ENCODE measurements around the gene SLC9B2.

The SLC9B2 gene

GRCh38 chr4:103076747-103077347 lies at the start of gene SLC9B2:
Gene SLC9B2, minus strand, starts transcription at chr4:103076761. Its CDS starts 9,211 bp downstream, at chr4:103067550.
- DNase-seq = peak in 1 of 2 donors; percentile 46

- no peak for DNase-seq
Measured at GRCh38 chr4:103126126-103126525, 49.6 kb upstream of the SLC9B2 start.

GRCh38 chr4:103123114-103123513 lies 46.6 kb upstream of the SLC9B2 start:
- DNase-seq = no peak

GRCh38 chr4:103118166-103118565 lies 41.6 kb upstream of the SLC9B2 start:
- DNase-seq = no peak

GRCh38 chr4:103111598-103111997 lies 35.0 kb upstream of the SLC9B2 start:
- no peak for DNase-seq

GRCh38 chr4:103108542-103108941 lies 32.0 kb upstream of the SLC9B2 start:
- DNase-seq = no peak

GRCh38 chr4:103105558-103106356 lies 29.2 kb upstream of the SLC9B2 start:
- DNase-seq = no peak

GRCh38 chr4:103104886-103105285 lies 28.3 kb upstream of the SLC9B2 start:
- DNase-seq = no peak

GRCh38 chr4:103100691-103101090 lies 24.1 kb upstream of the SLC9B2 start:
- no peak for DNase-seq

GRCh38 chr4:103099691-103100392 lies 23.3 kb upstream of the SLC9B2 start, which contains the start of gene BDH2:
Gene BDH2, minus strand, starts transcription at chr4:103099834. Its CDS starts 3,580 bp downstream, at chr4:103096254.
- DNase-seq = peak; percentile 62 to 86

- no peak for DNase-seq
Measured at GRCh38 chr4:103098756-103099440, 22.3 kb upstream of the SLC9B2 start.

- DNase-seq = no peak
Measured at GRCh38 chr4:103098341-103098740, 21.8 kb upstream of the SLC9B2 start.

- DNase-seq = no peak
Measured at GRCh38 chr4:103097112-103097511, 20.6 kb upstream of the SLC9B2 start.

- no peak for DNase-seq
Measured at GRCh38 chr4:103095080-103095479, 18.5 kb upstream of the SLC9B2 start.

GRCh38 chr4:103092245-103092644 lies 15.7 kb upstream of the SLC9B2 start:
- no peak for DNase-seq

GRCh38 chr4:103091601-103092223 lies 15.2 kb upstream of the SLC9B2 start:
- peak; percentile 47 to 72 for DNase-seq

- DNase-seq = no peak
Measured at GRCh38 chr4:103089481-103089880, 12.9 kb upstream of the SLC9B2 start.

- no peak for DNase-seq
Measured at GRCh38 chr4:103086551-103086950, 10.0 kb upstream of the SLC9B2 start.

GRCh38 chr4:103085555-103086196 lies 9.1 kb upstream of the SLC9B2 start:
- no peak for DNase-seq

- no peak for DNase-seq
Measured at GRCh38 chr4:103079621-103080020, 3.1 kb upstream of the SLC9B2 start.

- DNase-seq = peak; percentile 63 to 71
Measured at GRCh38 chr4:103075894-103076746, 441 bp downstream of the SLC9B2 start.
